ENCODE results near the gene ITGA1. TPM values are rescaled to one million over a fixed set of nuclear protein-coding genes. Genes with fewer than 3 reads are reported as not detected.
"Not testable (repeated sequence)": the region's sequence is repeated elsewhere in the genome, so short reads cannot be mapped to it uniquely, and the experiment has no call there.

The ITGA1 gene
- polyA plus RNA-seq, 10 donors = 16.5 to 32.4 (median 23.5) TPM

- no peak for DNase-seq
These were observed 38.1 kb downstream of the ITGA1 start for GRCh38 chr5:52825826-52826225.

- DNase-seq = no peak
These were observed 40.1 kb downstream of the ITGA1 start for GRCh38 chr5:52827815-52828214.

- no peak for DNase-seq
These were observed 41.9 kb downstream of the ITGA1 start for GRCh38 chr5:52829664-52830063.

- peak in 1 of 3 donors; percentile 12 for DNase-seq
These were observed 42.9 kb downstream of the ITGA1 start for GRCh38 chr5:52830650-52831049.

GRCh38 chr5:52831786-52832511 is 44.2 kb downstream of the ITGA1 start:
- no peak for DNase-seq

GRCh38 chr5:52834320-52834719 is 46.6 kb downstream of the ITGA1 start:
- no peak for DNase-seq

- no peak for DNase-seq
These were observed 49.4 kb downstream of the ITGA1 start for GRCh38 chr5:52837068-52837467.

GRCh38 chr5:52837591-52838001 is 49.9 kb downstream of the ITGA1 start:
- DNase-seq = peak in 1 of 3 donors; percentile 9

GRCh38 chr5:52838326-52839015 is 50.8 kb downstream of the ITGA1 start:
- DNase-seq = no peak

- DNase-seq = no peak
These were observed 51.6 kb downstream of the ITGA1 start for GRCh38 chr5:52839285-52839684.

GRCh38 chr5:52840277-52841050 is 52.7 kb downstream of the ITGA1 start:
- peak in 1 of 3 donors; percentile 51 for DNase-seq

GRCh38 chr5:52841114-52841513 is 53.4 kb downstream of the ITGA1 start:
- no peak for DNase-seq

- DNase-seq = no peak
These were observed 54.4 kb downstream of the ITGA1 start for GRCh38 chr5:52842111-52842510.

GRCh38 chr5:52844885-52845284 is 57.2 kb downstream of the ITGA1 start:
- DNase-seq = peak in 1 of 3 donors; percentile 17

GRCh38 chr5:52846182-52846842 is 58.6 kb downstream of the ITGA1 start:
- peak in 1 of 3 donors; percentile 22 for DNase-seq

- not testable (repeated sequence) for DNase-seq
These were observed 61.0 kb downstream of the ITGA1 start for GRCh38 chr5:52848688-52849087.

- no peak for DNase-seq
These were observed 61.8 kb downstream of the ITGA1 start for GRCh38 chr5:52849544-52849943.

GRCh38 chr5:52853650-52854049 is 65.9 kb downstream of the ITGA1 start:
- peak in 1 of 3 donors; percentile 20 for DNase-seq

GRCh38 chr5:52854301-52854700 is 66.6 kb downstream of the ITGA1 start:
- peak in 1 of 3 donors; percentile 12 for DNase-seq

GRCh38 chr5:52854949-52855348 is 67.2 kb downstream of the ITGA1 start:
- DNase-seq = no peak

- no peak for DNase-seq
These were observed 68.8 kb downstream of the ITGA1 start for GRCh38 chr5:52856564-52856963.

GRCh38 chr5:52859628-52860027 is 71.9 kb downstream of the ITGA1 start:
- peak in 2 of 3 donors; percentile 46 to 70 for DNase-seq

Measured in muscle of back (tissue), 11 donors.